ENCODE results near the gene GALK2. TPM values are rescaled to one million over a fixed set of nuclear protein-coding genes. Genes with fewer than 3 reads are reported as not detected.

Gene GALK2
- total RNA-seq, 2 experiments from 2014 or later: 11.5 to 11.9 TPM

- no peak for TF ChIP-seq CTCF (IDR thresholded peaks at IDR 0.05)
- ChIA-PET CTCF (interaction anchor here (0.6 kb wide), 1 partner anchor 38 kb away, joined by 3 read pairs; no protein-coding TSS in a partner anchor), POLR2A (no interaction called here)
- H3K27ac ChIP-seq (ENCODE audit: low read depth in 1 of 2, low read length in 2 of 2): no peak overlapping the region
- intact Hi-C loops (cut with DNase I, micrococcal nuclease): loop anchor here in 1 of 2 experiments (10.0 kb wide), 2 partner anchors 766 to 1076 kb away; no protein-coding TSS in a partner anchor
- no peaks in the 10 kb centered on the region for H3K27me3 ChIP-seq (ENCODE audit: control insufficient read depth in 1 of 2, insufficient read depth in 2 of 2, low read length in 2 of 2)
- Mint-ChIP-seq H3K36me3 (ENCODE audit: low read depth) (peaks cover 37% of the 10 kb centered on the region), H3K4me1 (ENCODE audit: low read depth) (peaks cover 14% of the 10 kb centered on the region), H3K9me3 (no peaks in the 10 kb centered on the region), H3K27me3 (no peaks in the 10 kb centered on the region), H3K27ac (no peak overlapping the region), H3K4me3 (no peak overlapping the region)
- no peak for ATAC-seq (ENCODE audit: poor library complexity)
- no peaks in the 10 kb centered on the region for H3K4me1 ChIP-seq (ENCODE audit: insufficient read depth, low read length)
- DNase-seq: no peak
- H3K9me3 ChIP-seq (ENCODE audit: control insufficient read depth in 1 of 2, insufficient read depth in 1 of 2, low read length in 2 of 2): no peaks in the 10 kb centered on the region
- H3K4me3 ChIP-seq (ENCODE audit: low read length): no peak overlapping the region
- H3K36me3 ChIP-seq (ENCODE audit: insufficient read depth, low read length): peaks cover 32% of the 10 kb centered on the region
Measured at GRCh38 chr15:49238342-49238741, 68.3 kb downstream of the GALK2 start.

GRCh38 chr15:49239105-49239504 lies 69.1 kb downstream of the GALK2 start:
- H3K9me3 ChIP-seq (ENCODE audit: control insufficient read depth in 1 of 2, insufficient read depth in 1 of 2, low read length in 2 of 2): no peaks in the 10 kb centered on the region
- Mint-ChIP-seq H3K4me1 (ENCODE audit: low read depth) (peaks cover 14% of the 10 kb centered on the region), H3K36me3 (ENCODE audit: low read depth) (peaks cover 31% of the 10 kb centered on the region), H3K9me3 (no peaks in the 10 kb centered on the region), H3K27ac (no peak overlapping the region), H3K27me3 (no peaks in the 10 kb centered on the region), H3K4me3 (no peak overlapping the region)
- H3K27me3 ChIP-seq (ENCODE audit: control insufficient read depth in 1 of 2, insufficient read depth in 2 of 2, low read length in 2 of 2): no peaks in the 10 kb centered on the region
- intact Hi-C loops (cut with DNase I, micrococcal nuclease): loop anchor here in 1 of 2 experiments (10.0 kb wide), 2 partner anchors 766 to 1076 kb away; no protein-coding TSS in a partner anchor
- H3K4me1 ChIP-seq (ENCODE audit: insufficient read depth, low read length): no peaks in the 10 kb centered on the region
- peaks cover 32% of the 10 kb centered on the region for H3K36me3 ChIP-seq (ENCODE audit: insufficient read depth, low read length)
- ChIA-PET POLR2A (no interaction called here), CTCF (interaction anchor here (0.5 to 0.6 kb wide), 2 partner anchors 39 to 750 kb away, joined by 3 read pairs; no protein-coding TSS in a partner anchor)
- DNase-seq (no peak), ATAC-seq (ENCODE audit: poor library complexity) (no peak)
- no peak overlapping the region for H3K4me3 ChIP-seq (ENCODE audit: low read length)
- no peak for TF ChIP-seq CTCF (IDR thresholded peaks at IDR 0.05)
- H3K27ac ChIP-seq (ENCODE audit: low read depth in 1 of 2, low read length in 2 of 2): no peak overlapping the region

- Histone ChIP-seq H3K36me3 (ENCODE audit: insufficient read depth, low read length) (peaks cover 42% of the 10 kb centered on the region), H3K9me3 (ENCODE audit: control insufficient read depth in 1 of 2, insufficient read depth in 1 of 2, low read length in 2 of 2) (no peaks in the 10 kb centered on the region), H3K4me1 (ENCODE audit: insufficient read depth, low read length) (no peaks in the 10 kb centered on the region), H3K27ac (ENCODE audit: low read depth in 1 of 2, low read length in 2 of 2) (no peak overlapping the region), H3K27me3 (ENCODE audit: control insufficient read depth in 1 of 2, insufficient read depth in 2 of 2, low read length in 2 of 2) (no peaks in the 10 kb centered on the region), H3K4me3 (ENCODE audit: low read length) (no peak overlapping the region)
- Mint-ChIP-seq H3K9me3 (no peaks in the 10 kb centered on the region), H3K27ac (no peak overlapping the region), H3K4me1 (ENCODE audit: low read depth) (no peaks in the 10 kb centered on the region), H3K36me3 (ENCODE audit: low read depth) (peaks cover 28% of the 10 kb centered on the region), H3K4me3 (no peak overlapping the region), H3K27me3 (no peaks in the 10 kb centered on the region)
- ATAC-seq (ENCODE audit: poor library complexity) (no peak), DNase-seq (no peak)
- CTCF ChIA-PET: no interaction called here
- TF ChIP-seq CTCF (IDR thresholded peaks at IDR 0.05): no peak
- intact Hi-C loops (cut with DNase I, micrococcal nuclease): no loop called here
- POLR2A ChIA-PET: no interaction called here
Measured at GRCh38 chr15:49242820-49243219, 72.8 kb downstream of the GALK2 start.

All from CD4-positive, alpha-beta T cell (primary cell).